Colon (tissue), 2 donors: ENCODE results near the gene TRIM67.
A peak's percentile ranks its signal among the peaks of the same experiment; 100 is the strongest.
"Not testable (repeated sequence)": the region's sequence is repeated elsewhere in the genome, so short reads cannot be mapped to it uniquely, and the experiment has no call there.

Experiments
- FAIRE-seq: peaks from 2 replicates; lab custom pipeline; 2012; peaks lifted over from hg19 to GRCh38; lab: Jason Lieb, UNC
- donor health status: control.
- donor health status: control.

TRIM67 gene

DNA sequence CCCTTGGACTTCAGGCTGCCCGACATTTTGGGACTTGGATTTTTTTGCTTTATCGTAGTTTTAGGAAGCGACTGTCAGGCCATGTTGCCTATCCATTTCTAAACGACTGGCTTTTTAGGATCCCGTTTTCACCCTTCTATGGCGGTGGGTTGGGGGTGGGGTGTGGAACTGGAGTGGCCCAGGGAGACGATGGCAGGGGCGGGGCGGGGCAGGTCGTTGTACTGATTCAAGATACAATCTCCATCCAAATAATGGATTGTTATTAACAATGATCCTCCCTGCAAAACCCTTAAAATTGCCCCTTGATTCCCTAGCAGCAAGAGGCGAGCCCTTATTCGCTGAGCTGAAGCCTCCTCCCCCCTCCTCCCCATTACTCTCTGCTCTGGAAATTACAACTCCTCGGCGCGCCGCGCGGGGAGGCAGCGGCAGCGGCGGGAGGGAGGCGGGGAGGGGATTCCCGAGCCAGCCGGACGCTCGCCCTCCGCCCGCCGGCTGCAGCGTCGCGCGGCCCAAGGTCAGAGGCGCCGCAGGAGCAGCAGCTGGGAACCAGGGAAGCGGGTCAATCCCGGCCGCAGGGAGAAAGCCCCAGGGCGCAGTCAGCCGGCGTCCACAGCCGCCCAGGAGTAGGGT lies at the start of gene TRIM67:
TSS of gene TRIM67 (plus strand) at position 392 of the 630 bp plus-strand sequence. CDS start 912 bp downstream, outside the sequence.
- no peak for FAIRE-seq

DNA sequence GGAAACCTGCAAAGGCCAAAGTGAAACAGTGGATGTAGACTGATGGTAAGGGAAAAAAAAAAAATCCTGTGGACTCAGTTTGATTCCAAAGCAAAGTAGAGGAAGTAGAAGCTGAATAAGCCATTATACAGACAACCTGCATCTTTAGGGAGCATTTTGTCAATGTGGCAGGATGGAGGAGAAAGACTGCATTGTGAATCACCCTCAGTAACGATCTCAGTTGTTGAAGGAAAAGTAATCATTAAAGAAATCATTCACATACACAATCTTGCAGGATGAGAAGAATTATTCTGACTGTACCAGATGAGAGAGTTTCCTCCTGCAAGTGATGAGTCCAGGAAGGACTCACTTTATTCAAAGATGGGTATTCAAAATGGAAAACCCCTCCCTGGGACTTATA lies 45.1 kb upstream of the TRIM67 start:
- FAIRE-seq = no peak

DNA sequence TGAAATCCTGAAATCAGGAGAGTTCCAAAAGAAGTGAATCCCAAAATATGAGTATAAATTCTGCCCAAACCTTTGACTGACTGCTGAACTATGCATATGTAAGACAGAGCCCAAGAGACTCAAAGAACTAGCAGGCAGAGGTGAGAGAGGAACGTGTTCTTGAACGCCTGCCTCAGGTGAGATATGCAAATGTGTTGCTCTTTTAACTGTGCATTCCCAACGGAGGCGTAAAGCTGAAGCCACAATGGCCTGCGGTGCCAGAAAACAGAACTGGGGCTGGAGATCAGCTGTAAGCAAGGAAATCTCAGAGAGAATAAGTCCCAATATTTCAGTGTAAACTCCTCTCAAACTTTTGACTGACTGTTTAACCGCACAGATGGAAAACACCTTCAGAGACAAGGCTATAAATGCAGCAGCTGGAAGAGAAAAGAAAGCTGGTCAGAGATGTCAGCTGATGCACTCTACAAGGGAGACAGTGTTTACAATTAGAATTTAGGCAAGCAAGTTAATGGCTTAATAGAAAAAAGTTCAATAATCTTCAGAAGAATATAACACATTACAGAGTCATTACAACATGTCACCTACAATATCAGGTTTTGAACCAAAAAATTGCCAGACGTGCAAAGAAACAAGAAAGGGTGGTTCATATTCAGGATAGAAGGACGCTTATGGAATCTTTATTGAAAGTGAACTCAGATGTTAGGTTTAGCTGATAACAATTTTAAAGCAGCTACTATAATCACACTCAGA lies 43.0 kb upstream of the TRIM67 start:
- no peak for FAIRE-seq

DNA sequence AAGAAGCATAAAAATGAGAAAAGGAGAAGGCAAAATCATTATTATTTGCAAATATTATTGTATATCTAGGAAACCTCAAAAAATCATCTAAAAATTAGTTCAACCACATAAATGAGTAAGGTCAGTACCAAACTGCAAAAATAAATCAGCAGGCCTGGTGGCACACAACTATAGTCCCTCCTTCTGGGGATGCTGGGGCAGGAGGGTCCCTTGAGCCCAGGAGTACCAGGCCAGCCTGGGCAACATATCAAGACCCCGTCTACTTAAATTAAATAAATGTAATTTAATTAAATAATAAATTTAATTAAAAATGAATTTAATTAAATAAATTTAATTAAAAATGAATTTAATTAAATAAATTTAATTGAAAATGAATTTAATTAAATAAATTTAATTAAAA lies 40.3 kb upstream of the TRIM67 start:
- FAIRE-seq = peak; percentile 100

DNA sequence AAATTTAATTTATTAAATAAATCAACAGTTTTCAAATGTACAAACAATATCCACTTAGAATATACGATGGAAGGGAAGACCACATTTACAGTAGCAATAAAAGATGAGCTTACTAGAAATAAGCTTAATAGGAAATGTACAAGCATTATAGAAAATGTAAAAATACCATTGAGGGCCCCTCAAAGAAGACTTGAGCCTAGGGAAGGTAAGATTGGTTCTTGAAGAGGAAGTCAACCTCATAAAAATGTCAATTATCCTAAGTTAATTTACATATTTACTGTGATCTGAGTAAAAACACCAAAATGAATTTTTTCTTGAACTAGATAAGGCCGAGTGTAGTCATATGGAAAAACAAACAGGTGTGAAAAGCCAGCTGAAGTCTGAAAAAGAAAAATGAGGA lies 39.7 kb upstream of the TRIM67 start:
- FAIRE-seq = no peak

DNA sequence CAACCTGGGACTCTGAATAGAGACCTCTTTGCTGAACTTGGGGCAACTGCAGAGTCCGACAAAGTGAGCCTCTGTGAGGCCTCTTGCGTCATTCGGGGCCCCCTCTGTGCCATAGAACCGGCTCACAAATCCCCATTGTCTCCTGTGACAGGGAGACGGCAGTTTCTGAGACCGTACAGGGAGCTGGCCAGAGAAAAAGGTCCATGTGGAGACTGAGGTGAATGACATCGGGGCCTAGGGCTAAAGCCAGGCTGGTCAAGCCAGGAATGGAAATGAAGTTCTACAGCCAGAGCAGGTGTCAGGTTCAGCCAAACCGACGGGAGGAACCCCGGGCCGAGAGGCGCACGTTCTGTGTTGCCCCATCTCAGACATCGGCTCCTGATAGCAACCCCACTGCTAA lies 37.1 kb upstream of the TRIM67 start:
- no peak for FAIRE-seq

DNA sequence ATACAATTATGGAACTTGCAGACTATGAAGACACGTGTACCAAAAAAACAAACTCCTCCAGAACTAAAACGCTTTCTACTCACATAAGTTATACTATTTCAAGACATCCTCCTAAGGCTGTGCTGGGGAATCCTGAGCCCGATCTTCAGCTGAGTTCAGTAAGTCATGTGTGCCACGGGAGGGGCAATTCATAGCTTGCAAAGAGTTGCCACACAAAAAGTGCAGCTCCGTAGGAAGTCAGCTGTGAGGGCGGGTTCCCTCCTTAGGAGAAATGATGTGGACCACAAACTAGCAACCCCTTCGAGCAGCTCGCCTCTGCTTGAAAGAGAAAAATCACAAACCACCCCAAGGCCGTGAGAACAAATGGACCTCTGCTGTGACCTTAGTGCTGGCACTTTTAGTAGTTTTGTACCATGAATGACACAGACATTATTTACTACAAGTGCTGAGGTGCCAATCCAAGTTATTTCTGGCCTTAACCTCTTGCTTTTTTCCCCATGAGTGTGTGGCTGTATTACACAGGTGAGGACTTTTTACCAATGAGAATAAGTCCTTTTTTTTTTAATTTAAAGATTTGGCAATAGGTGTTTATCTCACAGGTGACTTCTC lies 35.8 kb upstream of the TRIM67 start:
- no peak for FAIRE-seq

DNA sequence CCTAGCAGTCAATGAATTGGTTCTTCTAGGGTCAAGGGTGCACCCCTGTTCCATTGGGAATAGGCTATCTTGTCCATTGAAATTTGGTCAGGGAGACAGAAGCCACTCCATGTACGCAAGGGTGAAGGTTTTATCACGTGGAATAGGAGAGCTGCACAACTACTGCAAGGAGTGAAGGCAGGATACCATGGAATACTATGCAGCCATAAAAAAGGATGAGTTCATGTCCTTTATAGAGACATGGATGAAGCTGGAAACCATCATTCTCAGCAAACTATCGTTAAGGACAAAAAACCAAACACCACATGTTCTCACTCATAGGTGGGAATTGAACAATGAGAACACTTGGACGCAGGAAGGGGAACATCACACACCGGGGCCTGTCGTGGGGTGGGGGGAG lies 34.8 kb upstream of the TRIM67 start:
- FAIRE-seq = not testable (repeated sequence)

DNA sequence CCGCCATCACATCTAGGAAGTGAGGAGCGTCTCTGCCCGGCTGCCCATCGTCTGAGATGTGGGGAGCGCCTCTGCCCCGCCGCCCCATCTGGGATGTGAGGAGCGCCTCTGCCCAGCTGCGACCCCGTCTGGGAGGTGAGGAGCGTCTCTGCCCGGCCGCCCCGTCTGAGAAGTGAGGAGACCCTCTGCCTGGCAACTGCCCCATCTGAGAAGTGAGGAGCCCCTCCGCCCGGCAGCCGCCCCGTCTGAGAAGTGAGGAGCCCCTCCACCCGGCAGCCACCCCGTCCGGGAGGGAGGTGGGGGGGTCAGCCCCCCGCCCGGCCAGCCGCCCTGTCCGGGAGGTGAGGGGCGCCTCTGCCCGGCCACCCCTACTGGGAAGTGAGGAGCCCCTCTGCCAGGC lies 33.4 kb upstream of the TRIM67 start:
- FAIRE-seq = not testable (repeated sequence)

DNA sequence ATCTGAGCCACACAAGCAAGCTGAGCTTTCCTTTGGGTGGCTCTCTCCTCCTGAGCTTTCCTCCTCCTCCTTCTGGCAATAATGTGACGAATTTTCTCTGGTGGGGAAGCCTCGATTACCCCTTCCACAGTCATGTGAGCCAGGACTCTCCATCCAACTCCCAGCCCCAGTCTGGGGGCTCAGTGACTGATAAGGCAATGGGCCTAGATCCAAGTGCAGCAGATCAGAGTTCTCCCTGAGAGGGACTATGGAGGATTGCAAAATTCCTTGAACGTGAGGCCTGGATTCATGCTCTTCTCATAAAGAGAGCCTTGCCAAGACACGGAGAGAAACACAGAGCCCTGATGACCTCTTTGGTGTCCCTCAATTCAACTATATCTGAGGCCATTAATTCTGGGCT lies 31.3 kb upstream of the TRIM67 start:
- FAIRE-seq = no peak

DNA sequence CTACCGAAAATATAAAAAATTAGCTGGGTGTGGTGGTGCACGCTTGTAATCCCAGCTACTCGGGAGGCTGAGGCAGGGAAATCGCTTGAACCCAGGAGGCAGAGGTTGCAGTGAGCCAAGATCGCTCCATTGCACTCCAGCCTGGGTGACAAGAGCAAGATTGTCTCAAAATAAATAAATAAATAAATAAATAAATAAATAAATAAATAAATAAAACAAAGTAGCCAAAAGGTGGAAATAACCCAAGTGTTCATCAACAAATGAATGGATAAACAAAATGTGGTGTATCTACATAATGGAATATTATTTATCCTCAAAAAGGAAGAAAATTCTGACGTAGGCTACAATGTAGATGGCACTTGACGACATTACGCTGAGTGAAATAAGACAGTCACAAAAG lies 29.3 kb upstream of the TRIM67 start:
- FAIRE-seq = not testable (repeated sequence)

DNA sequence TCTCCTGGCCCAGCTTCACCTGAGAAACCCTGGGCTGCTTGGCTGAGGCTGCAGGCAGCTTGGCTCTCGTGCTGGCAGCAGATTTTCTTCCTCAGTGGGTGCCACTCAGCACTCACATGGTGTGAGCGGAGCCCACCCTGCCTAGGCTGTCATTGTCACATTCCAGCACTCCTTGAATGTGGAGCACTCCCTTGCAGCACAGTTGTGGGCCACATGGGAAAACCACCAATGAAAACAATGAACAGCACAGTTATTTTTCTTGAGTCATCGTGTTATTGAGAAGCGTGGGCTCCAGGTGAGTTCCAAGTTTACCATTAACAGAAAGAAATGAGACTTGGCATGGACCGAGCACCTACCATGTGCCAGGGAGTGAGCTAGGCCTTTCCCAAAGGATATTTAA lies 27.2 kb upstream of the TRIM67 start:
- no peak for FAIRE-seq

DNA sequence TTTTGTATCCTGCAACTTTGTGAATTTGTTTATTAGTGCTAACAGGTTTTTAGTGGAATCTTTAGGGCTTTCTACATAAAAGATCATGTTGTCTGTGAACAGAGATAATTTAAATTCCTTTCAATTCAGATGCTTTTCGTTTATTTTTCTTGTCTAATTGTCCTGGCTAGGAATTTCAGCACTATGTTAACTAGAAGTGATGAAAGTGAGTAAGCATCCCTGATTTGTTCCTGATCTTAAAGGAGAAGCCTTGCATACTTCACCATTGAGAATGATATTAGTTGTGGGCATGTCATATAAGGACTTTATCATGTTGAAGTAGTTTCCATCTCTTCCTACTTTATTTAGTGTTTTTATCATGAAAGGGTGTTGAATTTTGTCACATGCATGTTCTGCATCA lies 23.6 kb upstream of the TRIM67 start:
- no peak for FAIRE-seq

DNA sequence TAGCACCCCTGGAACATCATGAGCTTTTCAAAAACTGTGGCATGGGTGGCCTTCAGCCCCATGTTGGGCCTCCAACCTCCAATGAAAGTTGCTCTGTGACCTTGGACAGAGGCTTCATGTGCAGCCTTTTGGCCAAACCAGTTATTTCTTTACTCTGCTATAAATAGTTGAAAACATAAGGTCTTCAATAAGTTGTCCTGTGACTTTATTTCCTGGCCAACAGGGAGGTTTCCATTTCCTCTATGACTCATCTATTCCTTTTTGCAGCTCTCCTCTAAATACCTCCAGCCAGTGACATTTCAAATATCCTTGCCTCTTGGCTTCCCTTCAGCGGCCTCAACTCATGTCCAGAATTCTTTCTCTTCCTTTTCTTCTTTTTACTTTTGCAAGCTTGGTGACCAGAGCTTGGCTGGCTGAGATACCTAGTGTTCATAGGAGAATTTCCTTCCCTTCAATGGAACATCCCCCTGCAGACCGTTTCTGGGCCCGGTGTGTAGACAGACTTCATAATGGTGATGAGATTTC lies 22.7 kb upstream of the TRIM67 start:
- FAIRE-seq = no peak

DNA sequence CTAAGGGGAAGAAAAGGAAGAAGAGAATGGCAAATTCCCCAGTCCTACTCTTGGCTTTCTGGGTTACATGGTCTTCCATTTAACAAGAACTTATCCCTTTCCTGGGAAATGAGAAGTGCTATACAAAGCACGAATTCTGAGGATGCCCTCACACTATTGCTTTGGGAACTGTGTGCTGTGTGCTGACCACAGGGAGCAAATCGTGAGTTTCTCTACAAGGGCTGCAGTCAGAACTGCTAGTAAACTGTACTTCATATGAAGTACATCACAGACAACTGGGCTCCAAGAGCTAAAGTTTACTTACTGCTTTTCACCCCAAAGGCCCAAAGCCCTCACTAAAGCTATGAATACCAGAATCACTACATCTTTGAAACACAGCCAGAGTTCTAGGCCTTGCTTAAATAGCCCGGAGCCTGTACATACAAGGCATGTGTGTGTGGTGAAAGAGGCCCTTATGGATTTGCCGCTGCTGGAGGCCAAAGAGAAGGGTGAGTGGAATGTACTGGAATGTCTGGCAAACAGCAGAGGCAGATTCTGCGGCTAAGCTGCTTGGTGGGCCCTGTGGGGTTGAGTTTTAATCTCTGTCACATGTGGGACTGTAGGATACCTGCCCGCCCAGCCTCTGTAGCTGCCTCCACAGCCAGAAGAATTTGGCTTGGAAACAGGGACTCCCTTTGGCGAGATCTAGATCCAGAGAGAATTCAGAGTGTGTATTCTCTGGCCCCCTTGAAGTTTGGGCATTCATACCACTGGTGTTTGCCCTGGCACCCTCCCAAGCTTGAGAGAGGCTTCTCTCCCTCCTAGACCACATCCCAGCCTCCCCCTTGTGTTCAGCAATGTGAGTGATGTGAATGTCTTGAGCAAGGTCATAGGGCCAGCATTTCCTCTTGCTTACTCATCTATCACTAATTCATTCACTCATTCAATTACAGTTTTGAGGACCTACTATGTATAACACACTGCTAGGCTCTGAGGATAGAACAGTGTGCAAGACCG lies 21.9 kb upstream of the TRIM67 start:
- no peak for FAIRE-seq

DNA sequence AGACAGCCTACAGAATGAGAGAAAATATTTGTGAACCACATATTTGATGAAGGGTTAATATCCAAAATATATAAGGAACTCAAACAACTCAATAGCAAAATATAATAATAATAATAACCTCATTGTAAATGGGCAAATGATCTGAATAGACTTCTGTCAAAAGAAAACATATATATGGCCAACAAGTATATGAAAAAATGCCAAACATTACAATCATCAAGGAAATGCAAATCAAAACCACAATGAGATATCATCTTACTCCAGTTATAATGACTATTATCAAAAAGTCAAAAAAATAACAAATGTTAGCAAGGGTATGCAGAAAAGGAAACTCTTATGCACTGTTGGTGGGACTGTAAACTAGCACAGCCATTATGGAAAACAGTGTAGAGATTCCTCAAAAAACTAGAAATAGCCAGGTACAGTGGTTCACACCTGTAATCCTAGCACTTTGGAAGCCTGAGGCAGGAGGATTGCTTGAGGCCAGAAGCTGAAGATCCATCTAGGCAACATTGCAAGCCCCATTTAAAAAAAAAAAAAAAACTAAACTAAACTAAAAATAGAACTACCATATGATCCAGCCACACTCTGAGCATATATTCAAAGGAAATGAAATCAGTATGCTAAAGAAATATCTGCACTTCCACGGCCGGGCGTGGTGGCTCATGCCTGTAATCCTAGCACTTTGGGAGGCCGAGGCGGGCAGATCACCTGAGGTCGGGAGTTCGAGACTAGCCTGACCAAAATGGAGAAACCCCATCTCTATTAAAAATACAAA lies 17.3 kb upstream of the TRIM67 start:
- no peak for FAIRE-seq

DNA sequence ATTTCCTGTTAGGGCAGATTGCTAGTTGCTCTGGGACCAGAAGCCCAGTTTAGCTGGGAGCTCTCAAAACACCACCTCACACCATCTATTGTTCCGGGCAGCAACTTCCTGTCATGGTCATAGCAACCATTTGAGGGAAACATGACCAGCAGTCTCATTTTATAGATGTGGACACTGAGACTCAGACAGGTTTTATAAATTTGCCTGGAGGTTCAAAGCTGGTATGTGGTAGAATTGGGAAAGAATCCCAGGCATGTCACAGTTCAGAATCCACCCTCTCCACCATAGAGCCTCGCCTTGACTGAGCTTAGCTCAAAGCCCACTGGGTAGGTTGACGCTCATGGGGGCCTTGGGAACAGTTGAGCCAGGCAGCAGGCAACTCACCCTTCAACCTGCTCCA lies 14.0 kb upstream of the TRIM67 start:
- no peak for FAIRE-seq

DNA sequence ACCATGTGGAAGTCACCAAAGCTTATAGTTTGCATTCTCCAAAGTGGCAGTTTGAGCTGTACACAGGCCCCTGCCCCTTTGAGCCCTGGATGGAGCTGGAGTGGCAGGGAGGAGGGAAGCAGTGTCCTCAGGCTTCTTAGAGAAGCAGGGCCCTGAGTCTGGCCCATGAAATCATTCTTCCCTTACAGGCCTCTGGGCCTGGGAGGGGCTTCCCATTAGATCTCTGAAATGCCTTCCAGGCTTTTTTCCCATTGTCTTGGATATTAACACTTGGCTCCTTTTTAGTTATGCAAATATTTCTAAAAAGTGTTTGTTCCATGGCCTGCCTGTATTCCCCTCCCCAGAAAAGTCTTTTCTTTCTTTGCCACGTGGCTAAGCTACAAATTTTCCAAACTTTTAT lies 10.0 kb upstream of the TRIM67 start:
- no peak for FAIRE-seq

DNA sequence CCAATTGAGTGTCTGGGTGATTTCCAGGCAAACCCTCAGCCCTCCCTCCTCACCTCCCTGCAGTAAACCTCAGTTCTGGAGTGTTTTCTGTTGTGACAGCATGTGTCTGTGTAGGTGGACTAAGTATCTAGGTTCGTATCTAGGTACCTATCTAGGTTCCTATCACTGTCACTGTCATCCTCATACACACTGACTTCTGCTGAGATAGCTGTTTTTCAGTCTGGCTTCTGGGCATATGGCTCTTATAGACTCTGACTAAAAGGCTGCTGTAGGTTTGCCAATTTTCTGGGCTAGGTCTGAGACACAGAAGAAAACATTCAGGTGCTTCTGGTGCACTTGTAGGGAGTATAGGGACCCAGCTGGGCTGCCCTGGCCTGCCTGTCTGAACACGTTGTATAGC lies 8.1 kb upstream of the TRIM67 start:
- no peak for FAIRE-seq

DNA sequence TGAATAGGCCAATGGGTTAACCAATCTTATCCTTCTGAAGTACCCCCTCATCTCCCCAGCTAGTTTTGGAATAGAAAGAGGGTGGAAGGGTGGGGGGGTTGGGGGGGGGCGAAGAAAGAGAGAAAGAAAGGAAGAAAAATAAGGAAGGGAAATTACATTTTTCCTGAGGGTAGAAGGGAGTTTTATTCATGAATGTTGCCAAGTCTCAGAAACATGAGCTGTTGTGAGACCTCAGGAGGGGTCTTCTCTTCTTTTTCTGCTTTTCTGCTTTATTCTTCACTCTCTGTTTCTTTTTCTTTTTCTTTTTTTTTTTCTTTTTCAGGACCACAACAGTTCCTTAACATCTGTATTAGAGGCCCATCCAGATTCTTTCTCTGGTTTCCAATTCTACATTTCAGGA lies 6.0 kb upstream of the TRIM67 start:
- FAIRE-seq = no peak

DNA sequence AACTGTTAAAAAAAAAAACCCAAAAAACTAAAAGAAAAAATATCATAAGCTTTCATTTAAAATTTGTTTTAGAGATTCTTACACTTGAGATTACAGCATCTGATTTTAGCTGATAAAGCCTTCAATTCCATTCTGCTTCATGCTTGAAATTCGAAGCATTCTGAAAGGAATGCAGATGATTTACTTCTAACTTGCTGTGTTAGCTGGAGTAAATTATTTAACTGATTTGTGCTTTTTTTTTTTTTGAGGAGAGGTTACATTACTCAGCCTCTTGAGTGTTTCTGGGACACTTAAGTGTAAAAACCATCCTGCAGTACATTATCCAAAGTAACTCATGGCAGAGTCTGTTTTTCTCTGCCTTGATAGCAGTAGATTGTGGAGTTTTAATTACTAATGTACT lies 4.5 kb upstream of the TRIM67 start:
- FAIRE-seq = no peak
